HAP-1 (cell line): ENCODE results near the gene ATP2C2.
A peak's percentile ranks its signal among the peaks of the same experiment; 100 is the strongest.

ENCODE experiments used
- DNase-seq, 2 experiments: peaks; one replicate each; pipeline ENCODE4 v3.0.0-alpha.2; 2016 to 2020; ENCODE audit warnings: low spot score in 2 of 2
- H3K27me3 ChIP-seq: fragments of 250-450 bp; sonication (Bioruptor Pico); 2 replicates; pipeline ENCODE4 v1.5.1; 2020; ENCODE audit warnings: low read depth, mild to moderate bottlenecking, moderate library complexity
- H3K36me3 ChIP-seq: fragments of 250-450 bp; sonication (Bioruptor Pico); replicated peaks from 2 replicates; pipeline ENCODE4 v1.5.1; 2020; ENCODE audit warnings: mild to moderate bottlenecking
- H3K4me1 ChIP-seq: fragments of 250-450 bp; sonication (Bioruptor Pico); 2 replicates; pipeline ENCODE4 v1.5.1; 2020; ENCODE audit warnings: mild to moderate bottlenecking
- H3K4me3 ChIP-seq: fragments of 250-450 bp; sonication (Bioruptor Pico); 2 replicates; pipeline ENCODE4 v1.5.1; 2020; ENCODE audit warnings: mild to moderate bottlenecking, moderate library complexity
- H3K9me3 ChIP-seq: fragments of 250-450 bp; sonication (Bioruptor Pico); 2 replicates; pipeline ENCODE4 v1.5.1; 2020; ENCODE audit warnings: mild to moderate bottlenecking, moderate library complexity
- in situ Hi-C: fragments of 300-500 bp; cut with MboI; formaldehyde crosslinking; loops from 3 replicates; pipeline ENCODE4 v1.14.3; 2020; ENCODE audit warnings: low sequenced_read_pairs, inconsistent platforms, mixed read lengths

Gene ATP2C2

GRCh38 chr16:84511180-84511800, 143.0 kb downstream of the ATP2C2 start:
- H3K9me3 ChIP-seq: no peaks in the 10 kb centered on the region
- in situ Hi-C loops: loop anchor here (5.0 kb wide), 2 partner anchors 111 to 456 kb away; no protein-coding TSS in a partner anchor
- peaks cover 7% of the 10 kb centered on the region for H3K4me1 ChIP-seq
- no peaks in the 10 kb centered on the region for H3K36me3 ChIP-seq
- DNase-seq: peak; percentile 80 to 86
- H3K4me3 ChIP-seq: no peak overlapping the region
- H3K27me3 ChIP-seq: no peaks in the 10 kb centered on the region

- in situ Hi-C loops: loop anchor here (5.0 kb wide), 2 partner anchors 110 to 455 kb away; no protein-coding TSS in a partner anchor
- H3K4me3 ChIP-seq: no peak overlapping the region
- H3K4me1 ChIP-seq: peaks cover 7% of the 10 kb centered on the region
- no peaks in the 10 kb centered on the region for H3K27me3 ChIP-seq
- no peaks in the 10 kb centered on the region for H3K9me3 ChIP-seq
- DNase-seq: no peak
- H3K36me3 ChIP-seq: no peaks in the 10 kb centered on the region
Measured at GRCh38 chr16:84511831-84512230, 143.5 kb downstream of the ATP2C2 start.

- in situ Hi-C loops: loop anchor here (5.0 kb wide), 2 partner anchors 109 to 454 kb away; no protein-coding TSS in a partner anchor
- Histone ChIP-seq H3K4me3 (no peak overlapping the region), H3K36me3 (no peaks in the 10 kb centered on the region), H3K4me1 (peaks cover 7% of the 10 kb centered on the region), H3K27me3 (no peaks in the 10 kb centered on the region), H3K9me3 (no peaks in the 10 kb centered on the region)
- no peak for DNase-seq
Measured at GRCh38 chr16:84513123-84513522, 144.8 kb downstream of the ATP2C2 start.

GRCh38 chr16:84513666-84514065, 145.3 kb downstream of the ATP2C2 start:
- H3K9me3 ChIP-seq: no peaks in the 10 kb centered on the region
- H3K27me3 ChIP-seq: no peaks in the 10 kb centered on the region
- no peak for DNase-seq
- H3K4me3 ChIP-seq: no peak overlapping the region
- in situ Hi-C loops: loop anchor here (5.0 kb wide), 2 partner anchors 109 to 454 kb away; no protein-coding TSS in a partner anchor
- no peaks in the 10 kb centered on the region for H3K36me3 ChIP-seq
- peaks cover 7% of the 10 kb centered on the region for H3K4me1 ChIP-seq
